Fibroblast of the aortic adventitia (primary cell): ENCODE data around the gene TFAP2B. TPM values are rescaled to one million over a fixed set of nuclear protein-coding genes. Genes with fewer than 3 reads are reported as not detected.

ENCODE experiments used
- DNase-seq: peaks from one replicate; pipeline ENCODE4 v3.0.0-alpha.2; 2010; ENCODE audit warnings: low read depth
- H3K4me3 ChIP-seq: 2 replicates; pipeline ENCODE4 v1.5.1; 2011; ENCODE audit warnings: low read depth, mild to moderate bottlenecking, control low read depth, low read length, moderate library complexity
- CTCF ChIP-seq: IDR thresholded peaks from 2 replicates; pipeline ENCODE4 v1.5.1; 2011; ENCODE audit warnings: mild to moderate bottlenecking, low read length, control low read depth, inconsistent platforms; ENCODE audit not compliant: insufficient read depth
- total RNA-seq: library from RNA; depleted of rRNA; stranded (reverse); fragments of >200 nt; gene quantifications from 2 replicates; pipeline ENCODE4 v1.2.3, GENCODE V29; 2012; ENCODE audit warnings: low replicate concordance

TFAP2B gene
- total RNA-seq, 1 donor, result under 0.01 TPM

- TF ChIP-seq CTCF, result no peak
- DNase-seq, result no peak
- no peak overlapping the region for H3K4me3 ChIP-seq
Measured at GRCh38 chr6:50884364-50884763, 65.7 kb downstream of the TFAP2B start.

DNA sequence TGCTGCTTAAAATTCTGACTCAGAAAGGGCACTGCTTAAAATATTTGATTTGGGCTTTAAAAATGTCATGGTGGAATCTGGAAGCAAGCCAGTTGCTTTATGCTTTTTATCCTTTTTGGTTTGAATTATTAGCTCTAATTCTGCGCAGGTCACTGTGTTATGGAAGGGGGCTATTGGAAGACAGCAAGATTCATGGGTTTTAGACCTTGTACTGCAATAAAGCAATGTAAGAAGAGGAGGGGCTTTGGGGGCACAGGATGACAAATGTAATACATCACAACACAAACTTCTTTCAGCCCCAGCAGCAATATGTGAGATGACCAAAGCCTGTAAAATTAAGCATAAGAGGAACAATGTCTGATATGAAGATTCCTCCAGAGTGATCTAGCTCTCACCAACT is 68.4 kb downstream of the TFAP2B start:
- DNase-seq, result no peak
- no peak overlapping the region for H3K4me3 ChIP-seq
- no peak for TF ChIP-seq CTCF

DNA sequence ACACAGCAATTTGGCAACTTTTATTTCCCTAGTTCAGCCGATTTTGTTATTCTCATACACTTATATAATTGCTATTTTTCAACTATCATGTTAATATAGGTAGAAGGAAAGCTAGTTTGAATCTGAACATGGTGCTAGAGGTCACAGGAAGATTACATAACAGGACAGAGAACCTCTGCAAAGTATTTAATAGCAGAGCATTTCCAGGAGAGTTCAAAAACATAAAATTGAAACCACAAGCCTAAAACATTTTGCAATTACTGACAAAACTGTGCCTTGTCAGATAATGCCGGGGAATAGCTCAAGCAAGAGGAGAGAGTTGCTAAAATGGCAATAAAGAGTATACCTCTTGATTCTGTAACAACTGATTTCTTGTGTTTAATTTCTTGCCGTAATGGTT is 70.8 kb downstream of the TFAP2B start:
- TF ChIP-seq CTCF, result no peak

GRCh38 chr6:50889935-50890334 is 71.3 kb downstream of the TFAP2B start:
- H3K4me3 ChIP-seq, result no peak overlapping the region
- no peak for DNase-seq
- TF ChIP-seq CTCF, result no peak

More for the DNA sequence above, 70.8 kb downstream of the TFAP2B start:
- DNase-seq, result no peak
- H3K4me3 ChIP-seq, result no peak overlapping the region

DNA sequence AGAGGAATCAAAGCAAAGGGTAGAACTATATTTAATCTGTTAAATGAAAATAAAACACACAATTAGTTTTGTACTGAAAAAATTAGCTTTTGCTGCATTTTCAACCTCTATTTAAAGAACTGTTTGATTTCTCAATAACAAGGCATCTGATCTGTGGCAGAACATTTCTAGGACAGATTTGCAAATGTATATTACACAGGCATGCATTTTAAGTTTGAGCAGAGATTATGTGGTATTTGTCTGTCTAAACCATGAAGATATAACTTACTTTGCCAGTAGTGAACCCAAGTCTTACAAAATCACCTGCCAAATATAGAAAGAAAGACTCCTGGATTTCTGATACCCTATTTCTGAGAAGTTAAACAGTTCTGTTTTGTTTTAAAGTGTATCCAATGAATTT is 71.9 kb downstream of the TFAP2B start:
- DNase-seq, result no peak
- no peak overlapping the region for H3K4me3 ChIP-seq
- TF ChIP-seq CTCF, result no peak

DNA sequence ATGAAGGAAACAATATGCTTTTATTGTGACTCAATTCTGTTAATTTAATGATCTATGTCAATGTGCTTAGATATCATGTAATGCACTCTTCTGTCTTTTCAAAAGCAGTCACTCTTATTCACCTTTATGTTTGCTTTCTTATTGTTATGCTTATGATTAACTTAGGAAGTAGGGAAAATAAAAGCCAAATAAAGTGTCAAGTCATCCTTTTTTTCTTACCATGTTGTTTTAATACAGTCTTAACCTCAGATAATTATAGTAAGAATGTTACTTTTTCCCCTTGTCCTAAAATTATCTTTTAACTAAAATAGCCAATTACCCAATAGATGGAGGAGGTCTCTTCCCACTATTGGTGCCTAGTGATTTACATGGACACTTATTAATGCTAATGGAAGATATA is 72.6 kb downstream of the TFAP2B start:
- no peak overlapping the region for H3K4me3 ChIP-seq
- DNase-seq, result no peak
- TF ChIP-seq CTCF, result no peak

Other genes with a start within 250 kb of the TFAP2B start
- gene TFAP2D, start 105.3 kb upstream of the TFAP2B start, total RNA-seq, result 5.1 TPM in 1 of 2 replicates, not detected in the other